Fibroblast of peridontal ligament (primary cell): ENCODE data around the gene SLC15A4.
"Not testable (repeated sequence)": the region's sequence is repeated elsewhere in the genome, so short reads cannot be mapped to it uniquely, and the experiment has no call there.

ENCODE experiments used
- DNase-seq: peaks from one replicate; pipeline ENCODE4 v3.0.0-alpha.2; 2010; ENCODE audit errors: extremely low read depth

Gene SLC15A4

DNA sequence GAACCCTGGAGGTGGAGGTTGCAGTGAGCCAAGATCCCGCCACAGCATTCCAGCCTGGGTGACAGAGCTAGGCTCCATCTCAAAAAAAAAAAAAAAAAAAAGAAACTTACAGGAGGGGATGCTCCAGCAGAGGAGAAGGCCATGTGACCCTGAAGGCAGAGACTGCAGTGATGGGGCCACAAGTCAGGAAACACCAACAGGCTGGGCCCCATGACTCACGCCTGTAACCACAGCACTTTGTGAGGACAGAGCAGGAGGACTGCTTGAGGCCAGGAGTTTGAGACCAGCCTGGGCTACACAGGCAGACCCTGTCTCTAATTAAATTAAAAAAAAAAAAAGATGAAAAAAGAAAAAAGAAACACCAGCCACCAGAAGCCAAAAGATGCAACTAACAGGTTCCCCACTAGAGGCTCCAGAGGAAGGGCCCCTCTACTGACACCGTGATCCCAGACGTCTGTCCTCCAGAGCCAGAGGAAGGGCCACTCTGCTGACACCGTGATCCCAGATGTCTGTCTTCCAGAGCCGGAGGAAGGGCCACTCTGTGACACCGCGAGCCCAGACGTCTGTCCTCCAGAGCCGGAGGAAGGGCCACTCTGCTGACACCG lies 20.4 kb upstream of the SLC15A4 start:
- no peak for DNase-seq

DNA sequence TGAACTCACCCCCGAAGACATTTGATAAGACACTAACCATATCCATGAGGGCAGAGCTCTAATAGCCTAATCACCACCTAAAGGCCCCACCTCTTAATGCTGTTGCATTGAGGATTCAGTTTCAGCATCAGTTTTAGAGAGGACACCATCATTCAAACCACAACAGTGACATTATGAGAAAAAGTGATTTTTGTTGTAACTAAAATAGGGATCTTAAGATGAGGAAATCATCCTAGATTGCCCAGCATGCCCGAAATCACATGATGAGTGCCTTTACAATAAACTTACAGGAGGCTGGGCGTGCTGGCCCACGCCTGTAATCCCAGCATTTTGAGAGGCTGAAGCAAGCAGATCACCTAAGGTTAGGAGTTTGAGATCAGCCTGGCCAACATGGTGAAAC lies 19.8 kb upstream of the SLC15A4 start:
- no peak for DNase-seq

DNA sequence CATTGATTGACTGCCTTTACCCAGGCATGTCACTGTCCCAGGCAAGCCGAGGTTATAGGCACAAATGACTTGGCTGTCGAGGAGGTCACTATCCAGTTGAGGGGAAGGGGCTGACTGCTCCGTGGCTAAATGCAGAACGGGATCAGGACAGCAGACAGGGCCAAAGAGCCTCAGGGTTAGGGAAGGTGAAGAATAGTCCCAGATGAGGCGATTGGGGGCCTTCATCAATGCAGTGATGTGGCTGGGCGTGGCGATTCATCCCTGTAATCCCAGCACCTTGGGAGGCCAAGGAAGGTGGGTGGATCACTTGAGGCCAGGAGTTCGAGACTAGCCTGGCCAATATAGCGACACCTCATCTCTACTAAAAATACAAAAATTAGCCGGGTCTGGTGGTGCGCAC lies 18.8 kb upstream of the SLC15A4 start:
- DNase-seq: no peak

DNA sequence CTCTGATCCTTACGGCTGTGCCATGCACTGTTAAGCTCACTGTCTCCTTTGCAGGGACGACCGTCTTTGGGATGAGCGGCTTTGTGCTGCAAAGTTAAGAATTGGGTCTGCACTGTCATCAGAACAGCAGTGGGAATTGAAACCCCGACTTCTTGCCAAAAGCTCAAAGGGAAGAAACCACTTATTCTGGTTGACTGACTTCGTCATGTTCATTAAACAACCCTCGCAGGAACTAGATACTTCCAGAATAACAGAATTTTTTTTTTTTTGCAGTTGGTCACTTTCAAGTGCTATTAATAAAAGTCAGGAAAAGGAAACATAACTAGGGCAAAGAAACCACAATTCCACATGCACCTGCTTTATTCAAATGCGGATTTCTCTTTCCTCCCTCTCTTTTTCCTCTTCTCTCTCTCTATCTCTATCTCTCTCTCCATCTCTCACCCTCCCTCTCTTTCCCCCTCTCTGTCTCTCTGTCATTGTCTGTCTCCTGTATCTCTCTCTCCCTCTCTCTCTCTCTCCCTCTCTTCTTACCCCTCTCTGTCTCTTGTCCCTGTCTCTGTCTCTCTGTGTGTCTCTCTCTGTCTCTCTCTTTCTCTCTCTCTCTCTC lies 17.2 kb upstream of the SLC15A4 start:
- DNase-seq: no peak

DNA sequence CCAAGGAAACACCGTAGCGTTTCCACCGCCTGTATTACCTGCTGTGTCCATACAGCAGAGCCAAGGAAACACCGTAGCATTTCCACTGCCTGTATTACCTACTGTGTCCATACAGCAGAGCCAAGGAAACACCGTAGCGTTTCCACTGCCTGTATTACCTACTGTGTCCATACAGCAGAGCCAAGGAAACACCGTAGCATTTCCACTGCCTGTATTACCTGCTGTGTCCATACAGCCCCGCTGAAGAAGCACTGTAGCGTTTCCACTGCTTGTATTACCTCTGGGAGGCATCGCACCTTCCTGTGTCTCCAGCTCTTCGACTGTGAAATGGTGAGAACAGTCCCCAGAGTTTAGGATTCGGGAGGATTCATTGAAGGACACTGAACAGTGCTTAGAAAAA lies 16.1 kb upstream of the SLC15A4 start:
- not testable (repeated sequence) for DNase-seq

DNA sequence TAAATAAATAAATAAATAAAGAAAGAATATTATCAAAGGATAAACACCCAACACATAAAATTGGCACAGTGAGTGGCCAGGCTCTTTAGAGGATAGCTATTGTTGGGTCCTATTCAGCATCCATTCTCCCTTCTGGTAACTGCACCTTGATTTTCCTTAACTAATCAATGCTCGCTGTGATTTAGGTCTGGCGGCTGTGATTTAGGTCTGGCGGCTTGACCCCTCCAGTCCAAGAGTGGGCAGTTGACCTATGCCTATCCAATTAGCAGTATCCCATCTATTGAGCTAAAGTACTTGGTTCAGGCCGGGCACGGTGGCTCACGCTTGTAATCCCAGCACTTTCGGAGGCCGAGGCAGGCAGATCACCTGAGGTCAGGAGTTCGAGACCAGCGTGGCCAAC lies 9.7 kb upstream of the SLC15A4 start:
- DNase-seq: no peak

DNA sequence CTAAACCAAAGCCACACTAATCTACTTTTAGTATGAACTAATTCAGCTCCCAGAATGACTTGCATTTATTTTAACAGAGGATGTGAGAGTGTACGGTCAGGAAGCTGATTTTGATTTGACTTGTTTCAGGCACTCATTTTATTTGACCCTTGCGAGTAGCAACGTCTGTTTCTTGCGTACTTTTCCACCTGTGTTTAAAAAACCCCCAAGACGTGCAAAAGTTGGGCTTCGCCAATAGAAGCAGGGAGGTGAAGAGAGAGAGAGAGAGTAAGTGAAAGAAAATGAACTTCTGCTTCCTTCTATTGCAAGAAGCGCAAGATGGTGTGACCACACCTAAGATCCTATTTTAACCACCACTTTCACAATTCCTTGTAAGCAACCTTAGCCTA lies 6.7 kb upstream of the SLC15A4 start:
- DNase-seq: no peak

DNA sequence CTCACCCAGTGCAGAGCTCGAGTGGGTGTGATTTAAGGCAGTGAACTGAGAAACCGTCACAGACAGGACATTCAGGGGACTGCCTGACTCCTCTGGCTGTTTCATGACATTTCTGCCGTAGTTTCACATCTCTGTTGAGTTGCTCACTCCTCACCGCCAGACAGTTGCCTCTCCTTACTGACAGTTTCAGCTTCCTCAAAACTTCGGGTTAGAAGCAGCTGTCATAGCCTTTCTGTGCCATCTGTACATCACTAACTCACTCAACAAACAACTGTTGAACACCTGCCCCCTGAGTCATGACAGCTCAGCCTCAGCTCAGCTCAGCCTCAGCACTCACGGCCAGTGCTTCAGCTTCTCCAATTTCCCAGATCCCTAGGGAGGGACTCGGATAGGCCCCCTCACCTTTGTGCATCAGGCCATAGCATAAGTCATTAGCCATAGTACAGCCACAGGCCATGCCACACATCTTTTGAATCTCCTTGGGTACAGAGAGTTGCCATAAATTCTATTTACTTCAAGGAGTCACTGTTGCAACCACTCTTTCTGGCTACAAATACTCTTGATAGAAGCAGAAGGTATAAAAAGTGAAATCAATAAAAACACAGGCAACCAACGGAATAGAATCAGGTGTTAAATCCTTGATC lies 6.2 kb upstream of the SLC15A4 start:
- no peak for DNase-seq

DNA sequence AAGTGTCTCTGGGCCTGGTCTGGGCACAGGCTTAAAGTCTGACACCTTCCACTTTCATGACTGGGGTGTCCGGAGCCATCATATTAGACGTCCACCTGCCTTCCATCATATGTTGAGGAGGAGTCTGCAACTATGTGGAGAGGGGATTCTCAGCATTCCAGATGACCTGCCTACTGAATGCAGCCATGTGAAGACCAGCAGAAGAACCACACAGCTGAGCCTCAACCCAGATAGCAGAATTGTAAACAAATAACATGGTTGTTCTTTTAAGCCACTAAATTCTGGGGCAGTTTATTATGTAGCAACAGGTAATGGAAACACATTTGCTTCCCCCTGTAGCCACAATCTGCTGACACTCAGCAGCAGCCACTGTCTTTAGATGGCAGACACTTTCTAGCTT lies 4.0 kb upstream of the SLC15A4 start:
- DNase-seq: no peak

DNA sequence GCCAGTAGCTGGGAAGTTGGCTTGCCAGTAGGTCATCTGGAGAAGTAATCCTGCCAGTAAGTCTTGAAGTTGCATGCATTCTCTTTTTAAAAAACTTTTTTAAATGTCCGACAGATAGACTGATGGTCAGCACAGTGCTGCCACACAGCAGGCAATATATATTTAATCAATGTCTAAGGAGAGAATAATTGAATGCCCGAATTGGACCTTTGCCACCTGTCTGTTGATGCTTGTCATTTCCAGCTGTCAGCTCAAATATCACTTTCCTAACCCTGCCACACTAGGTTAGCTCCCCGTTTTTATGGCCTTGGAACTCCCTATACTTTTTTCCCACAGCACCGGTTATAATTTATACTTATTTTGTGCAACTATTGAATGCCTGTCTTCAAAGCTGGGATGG lies 2.1 kb upstream of the SLC15A4 start:
- DNase-seq: no peak

DNA sequence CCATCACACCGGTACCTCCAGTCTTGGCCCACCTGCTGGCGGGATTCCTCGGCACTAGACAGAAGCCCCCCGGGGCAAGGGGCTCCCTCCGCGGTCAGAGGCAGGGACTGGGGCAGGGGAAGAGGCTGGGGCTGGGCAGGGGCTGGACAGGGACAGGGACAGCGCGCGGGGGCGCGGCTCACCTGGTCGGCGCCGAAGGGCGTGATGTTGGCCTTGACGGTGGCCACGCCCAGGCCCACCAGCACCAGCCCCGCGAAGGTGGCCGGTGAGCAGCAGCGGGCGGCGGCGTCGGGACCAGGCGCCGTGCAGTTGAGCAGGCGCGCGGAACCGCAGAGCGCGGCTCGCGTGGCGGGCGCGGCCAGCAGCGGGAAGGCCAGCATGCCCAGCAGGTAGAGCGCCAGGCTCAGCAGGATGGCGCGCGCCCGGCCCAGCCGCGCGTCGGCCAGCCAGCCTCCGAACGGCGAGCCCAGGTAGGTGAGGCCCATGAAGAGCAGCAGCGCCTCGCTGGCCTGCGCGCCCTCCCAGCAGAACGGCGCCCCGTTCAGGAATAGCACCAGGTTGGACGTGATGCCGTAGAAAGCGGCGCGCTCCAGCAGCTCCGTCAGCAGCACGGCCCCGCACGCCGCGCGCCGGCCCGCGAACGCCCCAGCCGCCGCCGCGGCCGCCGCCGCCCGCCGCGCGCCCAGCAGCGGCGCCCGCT lies 392 bp downstream of the SLC15A4 start:
- no peak for DNase-seq

DNA sequence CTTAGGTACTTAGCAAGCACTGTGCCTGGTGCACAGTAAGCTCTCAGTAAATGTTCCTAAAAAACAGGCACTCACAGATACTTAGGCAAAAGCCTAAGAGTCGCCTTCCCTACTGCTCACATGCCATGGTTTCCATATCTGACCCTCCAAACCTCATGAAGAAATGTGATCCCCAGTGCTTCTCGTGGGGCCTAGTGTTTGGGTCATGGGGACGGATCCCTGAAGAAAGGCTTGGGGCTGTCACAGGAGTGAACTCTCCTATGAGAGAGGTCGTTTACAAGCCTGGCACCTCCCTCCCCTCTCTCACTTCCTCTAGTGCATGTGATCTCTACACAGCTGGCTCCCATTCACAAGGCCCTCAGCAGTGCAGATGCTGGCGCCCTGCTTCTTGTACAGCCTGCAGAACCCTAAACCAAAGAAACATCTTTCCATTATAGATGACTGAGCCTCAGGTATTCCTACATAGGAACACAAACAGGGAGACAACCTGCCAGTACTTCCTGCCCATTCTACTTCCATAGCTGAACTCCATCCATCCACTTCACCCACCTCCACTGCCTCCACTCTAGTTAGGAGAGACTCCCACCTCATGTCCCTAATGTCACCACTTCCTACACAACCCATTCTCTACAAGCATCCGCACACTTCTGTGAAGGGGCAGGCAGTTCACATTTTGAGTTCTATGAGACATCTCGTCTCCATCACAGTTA lies 2.9 kb downstream of the SLC15A4 start:
- no peak for DNase-seq

DNA sequence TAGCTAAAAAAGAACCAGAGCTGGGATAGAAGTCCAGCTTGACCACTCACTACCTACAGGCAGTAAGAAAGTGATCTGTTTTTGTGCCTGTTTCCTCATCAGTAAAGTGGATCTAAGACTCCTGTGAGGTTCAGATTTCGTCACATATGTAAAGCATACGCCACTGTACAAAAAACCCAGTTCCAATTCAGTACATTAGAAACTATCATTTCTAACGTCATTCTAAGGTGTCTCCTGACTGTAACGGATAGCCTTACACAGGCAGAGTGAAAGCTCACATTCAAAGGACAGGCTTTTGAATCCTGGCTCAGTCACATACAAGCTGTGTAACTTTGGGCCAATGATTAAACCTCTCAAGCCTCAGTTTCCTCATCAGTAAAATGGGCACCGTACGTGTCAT lies 3.5 kb downstream of the SLC15A4 start:
- DNase-seq: no peak

DNA sequence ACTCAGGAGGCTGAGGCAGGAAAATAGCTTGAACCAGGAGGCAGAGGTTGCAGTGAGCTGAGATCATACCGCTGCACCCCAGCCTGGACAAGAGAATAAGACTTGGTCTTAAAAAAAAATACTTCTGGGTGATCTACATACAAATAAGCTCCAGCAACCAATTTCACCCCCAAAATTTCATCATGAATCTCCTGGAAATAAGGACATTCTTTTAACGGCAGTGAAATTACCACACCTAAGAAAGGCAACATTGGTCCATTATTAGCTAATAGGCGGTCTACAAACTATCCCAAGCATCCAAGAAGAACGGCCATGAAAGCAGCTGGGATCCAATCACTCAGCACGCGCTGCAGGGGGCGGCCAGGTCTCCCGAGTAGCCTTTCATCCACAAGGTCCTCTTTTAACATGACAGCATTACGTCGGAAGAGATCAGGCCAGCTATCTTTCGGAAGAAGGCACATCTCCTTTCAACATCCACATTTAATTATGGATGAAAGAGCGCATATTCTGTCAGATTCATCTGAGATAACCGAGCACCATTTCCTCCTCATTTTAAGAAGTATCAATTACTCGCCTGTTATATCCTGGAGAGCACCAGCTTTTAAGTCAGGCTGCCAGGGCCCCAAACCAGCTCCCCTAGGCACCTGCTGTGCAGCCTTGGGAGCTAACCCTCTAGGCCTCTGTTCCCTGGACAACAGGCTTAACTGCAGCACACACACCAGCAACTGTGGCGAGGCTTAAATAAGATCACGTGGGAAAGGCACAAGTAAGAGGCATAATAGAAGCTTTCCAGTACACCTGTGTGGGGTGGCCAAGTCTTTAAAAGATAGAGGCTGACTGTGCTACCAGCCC lies 4.2 kb downstream of the SLC15A4 start:
- no peak for DNase-seq

DNA sequence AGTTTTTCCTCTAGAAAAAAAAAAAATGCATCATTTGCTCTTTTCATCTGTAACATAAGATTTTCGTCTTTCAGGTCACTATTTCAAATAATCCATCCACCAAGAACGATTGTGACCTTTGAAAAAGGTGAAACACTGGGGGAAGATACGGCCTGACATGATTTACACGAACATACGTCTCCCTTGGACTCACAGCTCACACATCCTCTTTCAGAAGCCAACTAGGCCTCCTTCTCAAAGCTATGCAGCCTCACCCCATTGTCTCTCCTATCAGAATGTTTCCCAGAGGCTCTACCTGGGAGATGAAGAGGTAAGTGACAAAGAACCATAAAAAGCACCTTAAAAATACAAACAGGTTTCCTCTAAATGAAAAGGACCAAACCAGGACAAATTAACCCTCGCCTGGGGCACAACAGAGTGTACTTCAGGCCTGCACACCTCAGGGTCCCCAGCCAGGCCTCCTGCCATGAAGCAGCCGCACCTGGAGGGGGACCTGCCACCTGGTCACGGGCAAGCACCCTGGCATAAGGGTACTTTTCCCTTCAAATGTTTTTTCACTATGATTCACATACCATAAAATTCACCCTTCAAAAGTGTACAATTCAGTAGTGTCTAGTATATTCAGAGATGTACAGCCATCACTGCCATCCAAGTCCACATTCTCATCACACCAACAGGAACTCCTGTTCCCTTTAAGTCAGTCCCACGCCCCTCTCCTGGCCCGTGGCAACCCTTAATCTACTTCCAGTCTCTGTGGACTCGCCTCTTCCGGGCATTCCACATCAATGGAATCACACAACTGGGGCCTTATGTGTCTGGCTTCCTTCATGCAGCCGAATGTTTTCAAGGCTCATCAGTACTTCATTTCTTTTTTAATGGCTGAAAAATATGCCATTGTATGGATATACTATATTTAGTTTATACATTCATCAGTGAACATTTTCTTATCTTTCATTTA lies 5.4 kb downstream of the SLC15A4 start:
- DNase-seq: peak; percentile 63

DNA sequence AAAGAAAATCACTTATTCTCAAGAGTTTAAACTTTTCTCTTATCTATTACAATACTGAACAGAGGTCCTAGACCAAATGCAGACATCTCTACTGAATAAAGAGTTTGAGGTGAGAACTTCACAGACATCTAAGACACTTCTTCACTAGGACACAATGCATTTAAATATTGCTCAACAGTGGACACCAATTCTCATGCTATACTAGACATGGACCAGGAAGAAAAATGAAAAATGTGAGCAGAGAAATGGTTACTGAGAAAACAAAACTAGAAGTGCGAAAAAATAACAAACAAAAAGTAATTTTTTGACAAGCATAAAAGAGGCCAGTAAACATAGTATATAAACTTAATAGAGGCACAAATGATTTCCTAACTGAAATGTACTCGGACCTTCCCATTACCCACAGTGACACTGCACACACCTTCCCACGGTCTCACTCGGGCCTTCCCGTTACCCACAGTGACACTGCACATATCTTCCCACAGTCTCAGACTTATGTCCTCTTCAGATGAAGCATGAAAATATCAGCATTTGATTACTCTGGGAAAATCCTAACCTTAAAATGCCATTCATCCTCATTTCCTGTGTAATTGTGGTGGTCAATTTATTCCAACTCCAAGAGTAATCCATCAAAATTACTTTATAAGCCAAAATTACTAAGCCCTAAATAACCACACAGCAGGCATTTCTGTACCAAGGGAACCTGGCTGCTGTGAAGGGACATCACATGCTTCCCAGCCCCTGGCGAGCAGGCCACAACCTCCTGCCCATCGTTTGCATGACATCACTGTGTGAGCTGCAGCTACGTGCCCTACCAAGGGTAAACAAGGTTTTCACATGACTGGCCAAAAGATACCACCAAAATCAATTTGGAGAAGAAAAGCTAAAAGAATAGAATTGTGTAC lies 6.4 kb downstream of the SLC15A4 start:
- DNase-seq: peak; percentile 71

DNA sequence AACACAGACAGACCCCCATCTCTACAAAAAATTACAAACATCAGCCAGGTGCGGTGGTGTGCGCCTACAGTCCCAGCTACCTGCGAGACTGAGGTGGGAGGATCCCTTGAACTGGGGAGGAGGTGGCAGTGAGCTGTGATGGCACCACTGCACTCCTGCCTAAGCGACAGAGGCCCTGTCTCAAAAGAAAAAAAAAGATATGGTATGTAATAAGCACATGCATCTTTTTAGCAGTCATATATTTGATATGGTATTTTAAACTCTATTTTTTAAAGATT lies 7.2 kb downstream of the SLC15A4 start:
- no peak for DNase-seq

DNA sequence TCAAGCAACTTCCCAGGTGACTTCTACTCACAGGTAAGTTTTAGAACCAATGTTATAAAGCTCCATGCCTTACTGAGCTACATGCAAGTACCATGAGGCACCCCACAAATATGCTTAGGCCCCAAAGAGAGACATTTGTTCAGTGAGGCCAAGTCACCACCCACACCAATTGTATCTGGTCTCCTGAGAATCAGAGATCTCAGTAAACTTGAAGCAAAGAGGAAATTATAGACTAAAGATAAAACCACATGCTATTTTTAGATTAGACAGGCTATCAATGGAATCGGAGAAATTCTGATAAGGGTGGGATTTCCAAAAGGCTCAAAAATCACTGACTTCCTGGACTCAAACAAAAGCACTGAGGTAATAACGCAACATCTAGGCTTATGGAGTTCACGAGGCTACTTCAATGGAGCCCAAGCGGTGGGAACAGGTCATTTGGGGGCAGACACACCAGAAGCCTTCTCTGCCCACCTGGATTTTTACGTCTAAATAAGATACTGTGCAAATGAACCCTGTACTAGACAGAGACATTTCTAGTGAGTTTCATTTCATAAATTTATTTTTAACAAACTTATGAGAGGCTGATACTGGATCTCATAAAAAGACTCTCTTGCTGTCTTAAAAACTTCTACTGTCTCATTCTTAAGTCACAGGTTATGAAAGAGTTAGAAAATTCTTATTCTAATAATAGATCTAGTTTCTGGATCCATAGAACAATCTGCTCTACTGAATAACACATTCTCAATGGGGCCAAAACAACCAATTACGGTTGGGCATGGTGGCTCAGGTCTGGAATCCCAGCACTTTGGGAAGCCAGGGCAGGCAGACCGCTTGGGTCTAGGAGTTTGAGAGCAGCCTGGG lies 7.7 kb downstream of the SLC15A4 start:
- DNase-seq: no peak
